Colonic mucosa (tissue), 4 donors: ENCODE results near the gene MAD2L2. TPM values are rescaled to one million over a fixed set of nuclear protein-coding genes. Genes with fewer than 3 reads are reported as not detected.

Experiments
- DNase-seq: peaks from one replicate; pipeline ENCODE4 v3.0.0-alpha.2; 2020
- H3K27ac ChIP-seq: fragments of 200-600 bp; one replicate; pipeline ENCODE4 v1.8.0; 2021
- H3K27me3 ChIP-seq: fragments of 200-600 bp; one replicate; pipeline ENCODE4 v1.8.0; 2021
- H3K36me3 ChIP-seq: fragments of 200-600 bp; one replicate; pipeline ENCODE4 v1.8.0; 2021
- H3K4me1 ChIP-seq: fragments of 200-600 bp; one replicate; pipeline ENCODE4 v1.8.0; 2021; ENCODE audit warnings: mild to moderate bottlenecking
- H3K4me3 ChIP-seq: fragments of 200-600 bp; one replicate; pipeline ENCODE4 v1.8.0; 2021
- H3K9ac ChIP-seq, 2 donors: one replicate each; pipeline ENCODE4 v1.7.0; 2013; ENCODE audit warnings: control low read depth in 2 of 2, low read depth in 2 of 2, low read length in 2 of 2
- H3K9me3 ChIP-seq: fragments of 200-600 bp; one replicate; pipeline ENCODE4 v1.8.0; 2021
- CTCF ChIP-seq: fragments of 200-600 bp; IDR thresholded peaks from one replicate; pipeline ENCODE4 v1.8.0; 2022; ENCODE audit warnings: antibody characterized with exemption, mild to moderate bottlenecking
- intact Hi-C: fragments of 100-400 bp; cut with DNase I; formaldehyde crosslinking; loops from one replicate; pipeline ENCODE4 v1.14.1; 2022
- total RNA-seq, 2 donors: library from RNA; stranded (reverse); fragmentation: NEBNext Ultra II Directional in 1 of 2; extraction: Animal tissue kit (Norgen Biotek cat#: 25700) in 1 of 2; gene quantifications; one replicate each; pipeline ENCODE4 v1.2.1, GENCODE V29; 2021
- donor health status: healthy.
- donor health status: DM: no; HTN: no; CAD: no.
- donor health status: DM: no; HTN: no; CAD: no.

MAD2L2 gene
- total RNA-seq, 2 donors from 2014 or later, result 8.5 to 12.4 TPM

DNA sequence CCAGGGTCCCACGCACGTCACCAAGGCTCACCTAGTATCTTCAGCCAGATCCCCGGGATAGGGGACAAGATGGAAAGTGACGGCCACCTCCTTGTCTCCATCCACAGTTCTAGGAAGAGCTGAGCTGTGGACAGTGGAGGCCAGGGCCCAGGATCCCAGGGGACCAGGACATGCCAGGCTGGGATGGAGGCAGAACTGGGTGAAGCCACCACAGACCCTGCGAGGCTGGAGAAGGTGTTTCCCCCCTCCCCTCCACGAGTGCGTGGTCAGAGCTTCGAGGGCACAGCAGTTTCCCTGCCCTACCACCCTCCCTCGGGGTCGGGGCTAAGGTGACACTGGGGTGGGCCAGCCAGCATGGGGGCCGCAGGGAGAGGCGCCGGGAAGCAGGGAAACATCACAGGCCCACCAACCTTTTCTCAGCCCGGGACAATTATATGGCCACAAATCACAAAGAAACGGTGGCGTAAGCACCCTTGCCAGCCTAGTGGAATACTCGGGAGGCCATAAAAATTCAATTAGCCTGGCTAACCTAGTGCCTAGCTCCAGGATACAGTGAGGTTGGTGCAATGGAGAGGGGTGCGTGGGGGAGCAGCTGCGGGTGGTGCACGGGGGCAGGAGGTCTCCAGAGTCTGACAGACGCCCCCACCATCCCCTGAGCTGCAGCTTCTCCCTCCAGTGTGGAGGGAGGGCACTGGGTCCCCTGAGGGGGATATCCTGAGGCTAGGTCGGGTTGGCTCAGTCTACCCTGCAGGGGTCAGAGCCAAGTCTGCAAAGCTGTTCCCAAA lies 23.9 kb upstream of the MAD2L2 start:
- Histone ChIP-seq H3K36me3 (no peaks in the 10 kb centered on the region), H3K9ac (no peak overlapping the region), H3K4me1 (no peaks in the 10 kb centered on the region), H3K27me3 (no peaks in the 10 kb centered on the region), H3K27ac (no peak overlapping the region), H3K4me3 (no peak overlapping the region), H3K9me3 (no peaks in the 10 kb centered on the region)
- no peak for TF ChIP-seq CTCF
- DNase-seq, result no peak
- intact Hi-C loops, result no loop called here

GRCh38 chr1:11704194-11704529 lies 23.2 kb upstream of the MAD2L2 start:
- no peak for DNase-seq
- Histone ChIP-seq H3K27ac (no peak overlapping the region), H3K9me3 (no peaks in the 10 kb centered on the region), H3K27me3 (no peaks in the 10 kb centered on the region), H3K9ac (no peak overlapping the region), H3K4me3 (no peak overlapping the region), H3K4me1 (no peaks in the 10 kb centered on the region), H3K36me3 (no peaks in the 10 kb centered on the region)
- intact Hi-C loops, result no loop called here
- no peak for TF ChIP-seq CTCF

DNA sequence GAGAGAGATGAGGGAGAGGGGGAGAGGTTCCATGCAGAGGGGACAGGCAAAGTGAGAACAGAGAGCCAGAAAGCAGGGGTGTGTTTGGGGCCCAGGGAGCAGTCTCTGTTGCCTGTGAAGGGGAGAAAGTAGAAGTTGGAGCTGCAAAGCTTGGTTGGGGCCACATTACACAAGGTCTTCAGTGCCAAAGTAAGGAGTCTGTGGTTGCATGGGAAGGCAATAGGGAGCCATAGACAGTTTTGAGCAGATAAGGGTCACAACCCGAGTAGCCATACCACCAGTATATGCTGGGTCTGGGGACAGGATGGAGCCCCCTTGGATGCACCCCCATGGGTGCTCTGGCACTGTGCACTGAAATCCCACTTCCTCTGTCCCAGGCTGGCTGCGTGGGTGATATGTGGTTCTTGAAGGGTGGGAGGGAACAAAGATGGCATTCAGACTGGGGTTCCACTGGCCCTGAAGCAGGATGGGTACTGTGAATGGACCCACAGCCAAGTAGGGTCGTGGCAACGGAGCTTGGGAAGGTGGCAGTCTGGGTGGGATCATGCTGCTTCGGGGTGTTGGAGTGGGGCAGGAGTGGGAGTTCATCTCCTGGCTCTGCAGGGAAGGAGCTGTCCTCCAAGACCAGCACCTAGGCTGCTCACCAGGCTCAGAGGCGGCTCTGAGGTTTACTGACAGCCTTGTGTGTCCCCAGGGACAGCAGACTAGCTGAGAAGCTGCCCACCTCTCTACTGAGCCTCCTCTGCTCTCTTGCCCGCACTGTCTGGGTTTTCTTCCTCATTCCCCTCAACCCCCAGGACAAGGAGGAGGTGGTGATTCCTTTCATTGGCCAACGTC lies 22.6 kb upstream of the MAD2L2 start:
- H3K9me3 ChIP-seq, result no peaks in the 10 kb centered on the region
- no peak overlapping the region for H3K9ac ChIP-seq
- H3K4me3 ChIP-seq, result no peak overlapping the region
- no peak for DNase-seq
- H3K4me1 ChIP-seq, result no peaks in the 10 kb centered on the region
- no peaks in the 10 kb centered on the region for H3K36me3 ChIP-seq
- TF ChIP-seq CTCF, result no peak
- H3K27me3 ChIP-seq, result no peaks in the 10 kb centered on the region
- intact Hi-C loops, result no loop called here
- no peak overlapping the region for H3K27ac ChIP-seq

DNA sequence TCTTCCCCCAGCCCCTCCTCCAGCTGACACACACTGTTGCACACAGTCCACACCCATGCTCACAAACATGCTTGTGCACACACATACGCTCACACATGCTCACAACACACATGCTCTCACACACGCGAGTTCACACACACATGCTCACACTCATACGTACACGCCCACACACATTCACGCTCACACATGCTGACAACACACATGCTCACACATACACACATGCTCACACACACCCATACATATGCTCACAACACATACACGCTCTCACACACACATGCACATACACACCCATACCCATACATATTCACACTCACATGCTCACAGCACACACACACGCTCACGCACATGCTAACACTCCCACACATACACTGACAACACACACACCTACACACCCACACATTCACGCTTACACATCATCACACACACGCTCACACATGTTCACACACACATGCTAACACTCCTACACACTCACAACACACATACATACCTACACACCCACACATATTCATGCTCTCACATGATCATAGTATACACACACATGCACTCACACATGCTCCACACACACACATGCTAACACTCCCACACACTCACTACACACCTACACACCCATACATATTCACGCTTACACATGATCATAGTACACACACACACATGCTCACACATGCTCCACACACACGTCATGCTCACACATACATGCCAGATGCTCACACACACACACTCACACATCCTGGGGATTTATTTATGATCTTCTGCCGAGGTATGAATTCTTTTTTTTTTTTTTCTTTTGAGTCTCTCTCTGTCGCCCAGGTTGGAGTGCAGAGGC lies 21.2 kb upstream of the MAD2L2 start:
- Histone ChIP-seq H3K9me3 (no peaks in the 10 kb centered on the region), H3K27me3 (no peaks in the 10 kb centered on the region), H3K4me3 (no peak overlapping the region), H3K27ac (no peak overlapping the region), H3K36me3 (no peaks in the 10 kb centered on the region), H3K4me1 (no peaks in the 10 kb centered on the region), H3K9ac (no peak overlapping the region)
- DNase-seq, result no peak
- intact Hi-C loops, result no loop called here
- no peak for TF ChIP-seq CTCF

DNA sequence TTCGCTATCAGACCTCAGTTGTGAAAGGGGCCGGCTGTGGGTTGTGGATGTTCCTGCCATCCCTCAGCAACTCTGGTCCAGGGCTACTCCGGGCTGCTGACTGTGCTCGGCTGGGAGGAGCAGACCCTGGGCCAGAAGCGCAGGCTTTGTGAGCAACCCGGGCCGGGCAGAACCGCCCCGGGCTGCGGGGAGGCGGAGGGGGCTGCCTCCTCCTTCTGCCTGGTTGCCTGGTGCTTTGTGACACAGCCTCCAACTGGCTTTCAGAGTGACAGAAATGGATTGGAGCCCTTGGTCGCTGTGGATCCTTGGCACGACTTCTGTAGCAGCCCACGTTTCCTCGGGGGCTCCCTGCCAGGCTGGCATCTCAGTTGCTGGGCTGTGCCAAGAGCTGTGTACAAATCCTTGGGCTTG lies 20.6 kb upstream of the MAD2L2 start:
- intact Hi-C loops, result no loop called here
- H3K27me3 ChIP-seq, result no peaks in the 10 kb centered on the region
- TF ChIP-seq CTCF, result no peak
- no peak overlapping the region for H3K9ac ChIP-seq
- H3K9me3 ChIP-seq, result no peaks in the 10 kb centered on the region
- no peak for DNase-seq
- H3K27ac ChIP-seq, result no peak overlapping the region
- H3K36me3 ChIP-seq, result no peaks in the 10 kb centered on the region
- H3K4me3 ChIP-seq, result no peak overlapping the region
- no peaks in the 10 kb centered on the region for H3K4me1 ChIP-seq
